HEK293T (cell line): ENCODE data around the gene ANKH.

Experiments used
- CTCF ChIA-PET: fragments of 350-600 bp; formaldehyde crosslinking; extraction: SDS; loops from one replicate; lab custom pipeline; 2021; ENCODE audit warnings: antibody characterized with exemption, inconsistent platforms; lab: Yijun Ruan, JAX
- POLR2A ChIA-PET: fragments of 350-600 bp; formaldehyde crosslinking; extraction: SDS; loops from one replicate; lab custom pipeline; 2020; ENCODE audit warnings: antibody characterized with exemption, inconsistent platforms; lab: Yijun Ruan, JAX
- DNase-seq: peaks from one replicate; pipeline ENCODE4 v3.0.0; 2012; ENCODE audit warnings: mixed read lengths; ENCODE audit errors: extremely low spot score
- ARNT ChIP-seq: fragments of 450-650 bp; IDR thresholded peaks from 2 replicates; pipeline ENCODE4 v1.6.1; 2017; ENCODE audit warnings: mild to moderate bottlenecking
- BHLHE40 ChIP-seq: fragments of 450-650 bp; IDR thresholded peaks from 2 replicates; pipeline ENCODE4 v1.6.1; 2016; ENCODE audit warnings: mild to moderate bottlenecking, moderate library complexity, borderline replicate concordance
- CTBP1 ChIP-seq: fragments of 450-650 bp; IDR thresholded peaks from 2 replicates; pipeline ENCODE4 v1.6.1; 2016; ENCODE audit warnings: borderline replicate concordance
- ELF4 ChIP-seq: fragments of 450-650 bp; IDR thresholded peaks from 2 replicates; pipeline ENCODE4 v1.6.1; 2017; ENCODE audit warnings: antibody characterized with exemption
- FOXA1 ChIP-seq: fragments of 450-650 bp; IDR thresholded peaks from 2 replicates; pipeline ENCODE4 v1.6.1; 2016; ENCODE audit warnings: mild to moderate bottlenecking
- FOXK2 ChIP-seq: fragments of 450-650 bp; IDR thresholded peaks from 2 replicates; pipeline ENCODE4 v1.6.1; 2016; ENCODE audit warnings: mild to moderate bottlenecking
- FOXM1 ChIP-seq: fragments of 450-650 bp; IDR thresholded peaks from 2 replicates; pipeline ENCODE4 v1.6.1; 2017; ENCODE audit warnings: mild to moderate bottlenecking, borderline replicate concordance
- HDGF ChIP-seq: fragments of 450-650 bp; IDR thresholded peaks from 2 replicates; pipeline ENCODE4 v1.6.1; 2017; ENCODE audit warnings: antibody characterized with exemption, borderline replicate concordance
- L3MBTL2 ChIP-seq: fragments of 450-650 bp; conservative IDR thresholded peaks from 2 replicates; pipeline ENCODE4 v1.6.1; 2016; ENCODE audit warnings: mild to moderate bottlenecking
- LEF1 ChIP-seq: fragments of 450-650 bp; IDR thresholded peaks from 2 replicates; pipeline ENCODE4 v1.6.1; 2017; ENCODE audit warnings: mild to moderate bottlenecking, borderline replicate concordance
- NFRKB ChIP-seq: fragments of 450-650 bp; IDR thresholded peaks from 2 replicates; pipeline ENCODE4 v1.6.1; 2016; ENCODE audit warnings: mild to moderate bottlenecking, moderate library complexity
- PKNOX1 ChIP-seq: fragments of 450-650 bp; IDR thresholded peaks from 2 replicates; pipeline ENCODE4 v1.6.1; 2016
- SP1 ChIP-seq: fragments of 450-650 bp; IDR thresholded peaks from 2 replicates; pipeline ENCODE4 v1.6.1; 2017
- SUZ12 ChIP-seq: fragments of 450-650 bp; IDR thresholded peaks from 2 replicates; pipeline ENCODE4 v1.6.1; 2016; ENCODE audit warnings: mild to moderate bottlenecking
- TARDBP ChIP-seq: fragments of 450-650 bp; IDR thresholded peaks from 2 replicates; pipeline ENCODE4 v1.6.1; 2016
- ZNF384 ChIP-seq: fragments of 450-650 bp; IDR thresholded peaks from 2 replicates; pipeline ENCODE4 v1.6.1; 2016

The ANKH gene

GRCh38 chr5:14906628-14907027 is 35.0 kb upstream of the ANKH start:
- CTCF ChIA-PET = no interaction called here
- TF ChIP-seq ARNT (no peak), FOXK2 (no peak), LEF1 (no peak), ZNF384 (no peak), FOXM1 (no peak), L3MBTL2 (no peak), PKNOX1 (no peak), SUZ12 (no peak), TARDBP (no peak), FOXA1 (no peak), CTBP1 (no peak), HDGF (no peak), SP1 (no peak), NFRKB (no peak), BHLHE40 (no peak), ELF4 (no peak)
- POLR2A ChIA-PET = no interaction called here
- no peak for DNase-seq

- no peak for TF ChIP-seq PKNOX1
- no peak for TF ChIP-seq HDGF
- no peak for DNase-seq
- ChIA-PET CTCF (no interaction called here), POLR2A (no interaction called here)
Observed at GRCh38 chr5:14902826-14903560, 31.4 kb upstream of the ANKH start.

- no peak for DNase-seq
- no peak for TF ChIP-seq PKNOX1
- peak; percentile 46 for TF ChIP-seq L3MBTL2
- CTCF ChIA-PET = no interaction called here
- POLR2A ChIA-PET = no interaction called here
Observed at GRCh38 chr5:14901462-14902051, 30.0 kb upstream of the ANKH start.

- POLR2A ChIA-PET = no interaction called here
- no peak for DNase-seq
- no peak for TF ChIP-seq FOXK2
- TF ChIP-seq L3MBTL2 = no peak
- no peak for TF ChIP-seq ZNF384
- no peak for TF ChIP-seq FOXA1
- no peak for TF ChIP-seq TARDBP
- TF ChIP-seq NFRKB = no peak
- CTCF ChIA-PET = no interaction called here
Observed at GRCh38 chr5:14900693-14901461, 29.3 kb upstream of the ANKH start.

GRCh38 chr5:14896131-14896530 is 24.6 kb upstream of the ANKH start:
- no peak for DNase-seq
- TF ChIP-seq FOXK2 (no peak), NFRKB (no peak), SUZ12 (no peak), ZNF384 (no peak), CTBP1 (no peak), LEF1 (no peak), ARNT (no peak), ELF4 (no peak), L3MBTL2 (no peak), BHLHE40 (no peak), FOXM1 (no peak), TARDBP (no peak), PKNOX1 (no peak), FOXA1 (no peak), SP1 (no peak), HDGF (no peak)
- CTCF ChIA-PET = no interaction called here
- POLR2A ChIA-PET = no interaction called here

GRCh38 chr5:14895301-14895700 is 23.7 kb upstream of the ANKH start:
- TF ChIP-seq TARDBP (no peak), ARNT (no peak), CTBP1 (no peak), LEF1 (no peak), SUZ12 (no peak), PKNOX1 (no peak), FOXA1 (no peak), FOXK2 (no peak), BHLHE40 (no peak)
- no peak for DNase-seq
- ChIA-PET POLR2A (no interaction called here), CTCF (no interaction called here)
